GM23338 (cell line): Measurements from ENCODE around the gene IPO8.

Source experiments
- CTCF ChIP-seq, 2 experiments: fragments of 200-600 bp in 1 of 2; sonication (generic) in 1 of 2; conservative IDR thresholded peaks; 2 replicates each; pipeline versions ENCODE4 v1.5.1 to v1.6.1; 2016 to 2017; ENCODE audit warnings: antibody characterized with exemption in 2 of 2, low read depth in 2 of 2, mild to moderate bottlenecking in 2 of 2, moderate library complexity in 1 of 2
- REST ChIP-seq: IDR thresholded peaks from one replicate; pipeline ENCODE4 v1.6.1; 2018; ENCODE audit warnings: antibody characterized with exemption; ENCODE audit not compliant: unreplicated experiment

GRCh38 chr12:30696103-30696408 is 387 bp upstream of the IPO8 start:
- TF ChIP-seq REST (no peak), CTCF (conservative IDR thresholded peaks at IDR 0.05; ENCODE audit: low read depth in 2 of 2) (no peak)
